ENCODE measurements around the gene SOBP. TPM values are rescaled to one million over a fixed set of nuclear protein-coding genes. Genes with fewer than 3 reads are reported as not detected.

Gene SOBP
- total RNA-seq, 4 donors from 2014 or later: 3.8 to 32.5 (median 19.4) TPM

DNA sequence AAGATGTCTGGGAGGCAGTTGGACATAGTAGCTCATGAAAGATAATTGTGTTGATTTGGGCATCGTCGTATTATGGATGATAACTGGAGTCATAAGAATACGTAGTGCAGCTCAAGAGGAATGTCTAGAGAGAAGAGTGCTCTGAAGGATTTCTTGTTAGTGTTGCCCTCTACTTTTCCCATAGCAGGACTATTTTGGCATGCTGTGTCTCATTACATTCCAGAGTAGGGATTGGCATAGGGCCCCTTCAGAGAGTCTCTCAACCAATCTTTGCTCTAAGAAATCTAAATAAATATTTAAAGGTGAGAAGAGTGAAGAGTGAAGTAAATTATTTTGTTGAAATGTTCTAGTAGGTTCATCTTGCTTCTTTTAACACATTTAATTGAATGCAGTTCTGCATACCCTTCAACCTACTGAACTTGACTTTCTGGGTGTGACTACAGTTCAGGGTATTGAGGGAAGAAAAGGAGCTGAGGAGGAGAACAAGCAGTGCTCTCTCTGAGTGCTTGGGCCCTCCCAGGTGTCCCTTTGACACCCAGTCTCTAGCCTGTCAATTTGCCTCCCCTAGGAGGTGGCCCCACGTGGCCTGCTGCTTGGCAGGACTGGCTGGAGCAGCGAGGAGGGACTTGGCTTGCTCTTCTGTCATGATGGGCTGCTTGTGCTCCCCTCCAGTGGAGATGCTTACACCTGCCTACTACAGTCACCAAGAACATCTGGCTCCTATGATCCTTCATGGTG, 33.3 kb downstream of the SOBP start:
- no peak overlapping the region for H3K27ac ChIP-seq
- intact Hi-C loops (cut with DNase I; ENCODE audit: low total_unique reads) (no loop called here), in situ Hi-C loops (cut with MboI; ENCODE audit: low sequenced_read_pairs in 4 of 4) (no loop called here)
- ATAC-seq: no peak
- DNase-seq: no peak
- H3K36me3 ChIP-seq: no peaks in the 10 kb centered on the region
- H3K27me3 ChIP-seq: no peaks in the 10 kb centered on the region
- no peaks in the 10 kb centered on the region for H3K4me1 ChIP-seq
- no peak for TF ChIP-seq POLR2A (IDR thresholded peaks at IDR 0.05)
- no peak for TF ChIP-seq CTCF (IDR thresholded peaks at IDR 0.05 in 4 of 5, conservative IDR thresholded peaks at IDR 0.05 in 1 of 5)
- no peak overlapping the region for H3K4me3 ChIP-seq
- H3K9me3 ChIP-seq: no peaks in the 10 kb centered on the region

- no peak for ATAC-seq
- H3K27ac ChIP-seq: no peak overlapping the region
- DNase-seq: no peak
- no peaks in the 10 kb centered on the region for H3K4me1 ChIP-seq
- H3K36me3 ChIP-seq: no peaks in the 10 kb centered on the region
- intact Hi-C loops (cut with DNase I; ENCODE audit: low total_unique reads): no loop called here
- H3K27me3 ChIP-seq: no peaks in the 10 kb centered on the region
- in situ Hi-C loops (cut with MboI; ENCODE audit: low sequenced_read_pairs in 4 of 4): no loop called here
- no peak for TF ChIP-seq CTCF (IDR thresholded peaks at IDR 0.05 in 4 of 5, conservative IDR thresholded peaks at IDR 0.05 in 1 of 5)
- H3K4me3 ChIP-seq: no peak overlapping the region
- H3K9me3 ChIP-seq: no peaks in the 10 kb centered on the region
These were observed 33.9 kb downstream of the SOBP start for GRCh38 chr6:107523794-107524193.

DNA sequence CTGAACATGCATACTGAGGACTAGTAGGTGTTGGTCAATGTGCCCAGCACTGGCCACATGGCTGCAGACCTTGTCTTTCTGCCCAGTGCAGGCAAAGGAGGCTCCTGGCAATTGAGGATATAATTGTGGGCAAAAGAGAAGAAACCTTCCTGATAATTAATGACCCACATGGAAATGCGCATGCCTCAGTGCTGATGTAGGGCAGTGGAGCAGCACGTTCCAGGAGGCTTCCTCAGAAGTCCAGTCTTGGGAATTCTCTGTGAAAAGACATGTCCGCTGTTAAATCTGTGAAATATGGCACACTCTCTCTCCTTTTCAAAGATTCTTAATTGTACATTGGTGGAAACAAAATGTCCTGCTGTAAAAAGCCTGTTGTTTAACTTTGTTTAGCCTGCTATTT, 34.7 kb downstream of the SOBP start:
- H3K4me1 ChIP-seq: no peaks in the 10 kb centered on the region
- no peaks in the 10 kb centered on the region for H3K27me3 ChIP-seq
- in situ Hi-C loops (cut with MboI; ENCODE audit: low sequenced_read_pairs in 4 of 4): no loop called here
- no peak for TF ChIP-seq CTCF (IDR thresholded peaks at IDR 0.05 in 4 of 5, conservative IDR thresholded peaks at IDR 0.05 in 1 of 5)
- no peak for TF ChIP-seq POLR2A (IDR thresholded peaks at IDR 0.05)
- ATAC-seq (no peak), DNase-seq (no peak)
- H3K27ac ChIP-seq: no peak overlapping the region
- no peaks in the 10 kb centered on the region for H3K36me3 ChIP-seq
- no peaks in the 10 kb centered on the region for H3K9me3 ChIP-seq
- intact Hi-C loops (cut with DNase I; ENCODE audit: low total_unique reads): no loop called here
- no peak overlapping the region for H3K4me3 ChIP-seq

- H3K27me3 ChIP-seq: no peaks in the 10 kb centered on the region
- intact Hi-C loops (cut with DNase I; ENCODE audit: low total_unique reads): loop anchor here (2.0 kb wide), 1 partner anchor 51 kb away; no protein-coding TSS in a partner anchor
These were observed 42.0 kb downstream of the SOBP start for GRCh38 chr6:107531868-107532267.

More at GRCh38 chr6:107531868-107532267, 42.0 kb downstream of the SOBP start:
- H3K9me3 ChIP-seq: no peaks in the 10 kb centered on the region
- no peak for ATAC-seq
- H3K4me1 ChIP-seq: peaks cover 6 to 8% of the 10 kb centered on the region in 2 donors
- DNase-seq: no peak
- no peak overlapping the region for H3K27ac ChIP-seq
- in situ Hi-C loops (cut with MboI; ENCODE audit: low sequenced_read_pairs in 4 of 4): no loop called here
- H3K36me3 ChIP-seq: peaks cover 0 to 7% of the 10 kb centered on the region in 2 donors
- TF ChIP-seq POLR2A (IDR thresholded peaks at IDR 0.05): no peak
- no peak for TF ChIP-seq CTCF (IDR thresholded peaks at IDR 0.05 in 4 of 5, conservative IDR thresholded peaks at IDR 0.05 in 1 of 5)
- H3K4me3 ChIP-seq: no peak overlapping the region

Data from gastrocnemius medialis (tissue), 4 donors.